SK-N-MC (cell line): Measurements from ENCODE around the gene LSAMP.
A peak's percentile ranks its signal among the peaks of the same experiment; 100 is the strongest.
"Not testable (repeated sequence)": the region's sequence is repeated elsewhere in the genome, so short reads cannot be mapped to it uniquely, and the experiment has no call there.

Experiments used
- DNase-seq: peaks from one replicate; pipeline ENCODE4 v3.0.0-alpha.2; 2011; ENCODE audit warnings: low read depth, low spot score
- H3K27ac ChIP-seq: fragments of 200-600 bp; sonication (generic); 2 replicates; pipeline ENCODE4 v1.5.1; 2016; ENCODE audit warnings: mixed run types
- H3K36me3 ChIP-seq: fragments of 200-600 bp; sonication (generic); 2 replicates; pipeline ENCODE4 v1.6.1; 2017; ENCODE audit warnings: antibody characterized with exemption, low read length, mixed read lengths; ENCODE audit not compliant: insufficient read depth
- H3K4me3 ChIP-seq: fragments of 200-600 bp; sonication (generic); 2 replicates; pipeline ENCODE4 v1.5.1; 2016
- H3K9ac ChIP-seq: fragments of 200-600 bp; sonication (generic); 2 replicates; pipeline ENCODE4 v1.8.0; 2017; ENCODE audit warnings: mixed run types, mixed read lengths; ENCODE audit not compliant: insufficient read length
- H3K9me3 ChIP-seq: fragments of 200-600 bp; sonication (generic); 2 replicates; pipeline ENCODE4 v1.6.1; 2017; ENCODE audit warnings: low read depth, mild to moderate bottlenecking, antibody characterized with exemption, low read length, moderate library complexity, mixed read lengths
- EZH2 ChIP-seq: fragments of 200-600 bp; sonication (generic); IDR thresholded peaks from one replicate; pipeline ENCODE4 v1.6.1; 2017; ENCODE audit warnings: antibody characterized with exemption
- FOXP2 ChIP-seq: optimal IDR thresholded peaks from 2 replicates; pipeline ENCODE3; 2011; ENCODE audit warnings: mild to moderate bottlenecking, moderate library complexity; ENCODE audit not compliant: insufficient read depth; ENCODE audit errors: extremely low read length, control extremely low read depth
- POLR2AphosphoS5 ChIP-seq: IDR thresholded peaks from 2 replicates; pipeline ENCODE4 v1.6.1; 2012; ENCODE audit warnings: mild to moderate bottlenecking, low read depth, low read length, borderline replicate concordance

Gene LSAMP

DNA sequence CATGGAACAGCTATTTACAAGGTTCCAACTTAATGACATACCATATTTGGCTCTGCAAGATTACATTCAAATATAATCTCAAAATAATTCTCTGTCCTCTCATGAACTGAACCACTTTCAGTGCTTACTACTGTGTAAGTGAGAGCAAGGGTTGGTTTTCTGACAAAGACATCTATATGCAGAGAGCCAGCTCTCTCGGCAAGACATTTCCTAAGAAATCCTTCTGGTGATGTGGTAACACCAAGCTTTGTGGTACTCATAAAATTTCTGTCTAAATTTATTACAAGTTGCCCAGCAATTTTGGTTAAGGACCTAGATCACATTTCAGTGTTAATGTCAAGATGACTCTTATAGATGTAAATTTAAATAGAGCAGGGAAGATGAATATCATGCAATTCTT, 637.0 kb downstream of the LSAMP start:
- H3K27ac ChIP-seq, result peak overlapping the region; percentile 81
- DNase-seq, result peak; percentile 42
- H3K4me3 ChIP-seq, result 0 out of 2 replicates have a peak overlapping the region, but pooled peaks have one; percentile 0
- no peaks in the 10 kb centered on the region for H3K36me3 ChIP-seq
- no peaks in the 10 kb centered on the region for H3K9me3 ChIP-seq
- TF ChIP-seq POLR2AphosphoS5 (no peak; the same call in 1 of the 2 replicates), EZH2 (no peak), FOXP2 (no peak)
- H3K9ac ChIP-seq, result no peak overlapping the region

DNA sequence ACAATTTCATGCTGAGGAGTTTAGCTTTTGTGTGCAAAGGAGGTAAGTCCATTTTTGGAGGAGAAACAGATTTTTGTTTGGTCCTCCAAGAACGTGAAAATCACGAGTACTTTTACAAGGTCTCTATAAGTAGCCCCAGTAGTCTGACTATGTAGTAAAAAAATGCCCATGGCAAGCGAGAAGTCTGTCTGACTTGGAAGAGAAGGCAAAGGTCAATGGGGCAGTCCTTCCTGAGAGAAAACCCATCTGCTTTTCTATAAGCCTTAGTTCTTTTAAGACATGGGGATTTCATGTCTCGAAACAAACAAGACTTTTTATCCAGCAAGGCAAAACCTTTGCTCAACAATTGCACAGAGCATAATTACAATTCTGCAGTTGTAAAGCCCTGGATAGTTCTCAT, 638.8 kb downstream of the LSAMP start:
- H3K36me3 ChIP-seq, result no peaks in the 10 kb centered on the region
- DNase-seq, result no peak
- no peak overlapping the region; the same call in 1 of the 2 replicates for H3K27ac ChIP-seq
- H3K9me3 ChIP-seq, result no peaks in the 10 kb centered on the region
- TF ChIP-seq FOXP2, result no peak
- TF ChIP-seq POLR2AphosphoS5, result no peak
- no peak for TF ChIP-seq EZH2
- no peak overlapping the region for H3K9ac ChIP-seq
- no peak overlapping the region for H3K4me3 ChIP-seq

DNA sequence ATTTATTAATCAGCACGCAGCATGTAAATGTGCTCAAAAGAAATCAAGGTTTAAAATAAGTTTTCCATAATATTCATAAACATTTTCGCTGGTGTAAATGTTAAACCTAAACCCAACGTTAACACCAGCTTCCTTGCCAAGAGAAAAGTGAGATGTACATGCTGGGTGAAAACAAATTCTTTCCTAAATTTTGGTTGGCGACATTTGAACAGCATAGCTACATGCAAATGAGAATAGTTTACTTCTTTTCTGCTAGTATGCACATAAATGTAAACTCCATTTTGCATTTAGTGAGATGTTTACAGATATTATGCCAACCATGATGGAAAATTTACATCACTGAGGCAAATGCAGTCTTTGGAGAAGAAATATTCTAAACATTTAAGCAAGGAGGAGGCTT, 639.8 kb downstream of the LSAMP start:
- no peak overlapping the region for H3K9ac ChIP-seq
- no peak for TF ChIP-seq EZH2
- TF ChIP-seq POLR2AphosphoS5, result no peak
- TF ChIP-seq FOXP2, result no peak
- no peak for DNase-seq
- H3K4me3 ChIP-seq, result no peak overlapping the region
- H3K27ac ChIP-seq, result peak overlapping the region; percentile 72; the same call in 1 of the 2 replicates
- no peaks in the 10 kb centered on the region for H3K9me3 ChIP-seq
- no peaks in the 10 kb centered on the region for H3K36me3 ChIP-seq

DNA sequence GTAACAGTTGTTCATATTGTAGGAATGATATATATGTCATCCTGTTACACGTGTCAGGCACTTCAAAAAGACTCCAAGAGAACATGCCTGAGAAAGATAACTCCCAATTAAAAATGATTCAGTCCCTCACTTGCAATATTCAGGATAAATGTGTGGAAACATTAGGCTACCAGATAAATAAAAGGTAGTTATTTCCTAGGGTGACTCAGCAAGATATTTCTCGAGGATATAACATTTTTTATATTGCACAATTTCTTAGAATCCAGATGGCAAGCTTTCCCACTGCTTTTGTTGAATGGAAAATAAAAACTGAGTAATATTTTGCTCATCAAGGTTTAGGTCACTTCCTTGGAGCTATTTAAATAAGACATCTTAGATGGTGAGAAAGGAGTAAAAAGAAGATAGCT, 640.6 kb downstream of the LSAMP start:
- no peaks in the 10 kb centered on the region for H3K36me3 ChIP-seq
- H3K9me3 ChIP-seq, result no peaks in the 10 kb centered on the region
- TF ChIP-seq POLR2AphosphoS5 (no peak), FOXP2 (no peak), EZH2 (no peak)
- H3K4me3 ChIP-seq, result no peak overlapping the region
- no peak overlapping the region for H3K9ac ChIP-seq
- peak overlapping the region; percentile 72; the same call in 1 of the 2 replicates for H3K27ac ChIP-seq
- DNase-seq, result peak; percentile 39

DNA sequence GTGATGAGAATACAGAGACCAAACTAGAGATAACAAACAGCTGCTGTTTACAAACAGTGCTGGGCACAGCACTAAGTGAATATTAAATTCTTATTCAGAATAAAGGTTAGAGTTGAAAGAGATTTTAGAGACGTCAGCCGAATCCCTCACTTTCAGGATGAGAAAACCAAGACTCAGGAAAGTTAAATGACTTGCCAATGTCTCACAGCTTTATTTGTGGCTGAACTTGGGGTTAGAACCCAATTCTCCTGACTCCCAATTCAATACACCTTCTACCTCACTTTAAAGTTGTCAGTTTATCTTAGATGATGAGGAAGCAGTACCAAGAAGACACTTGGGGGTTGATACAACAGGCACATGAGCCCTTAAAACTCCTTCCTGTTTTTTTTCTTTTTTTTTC, 641.1 kb downstream of the LSAMP start:
- Histone ChIP-seq H3K36me3 (no peaks in the 10 kb centered on the region), H3K9me3 (no peaks in the 10 kb centered on the region), H3K27ac (peak overlapping the region; percentile 72; the same call in 1 of the 2 replicates), H3K9ac (no peak overlapping the region), H3K4me3 (no peak overlapping the region)
- DNase-seq, result no peak
- no peak for TF ChIP-seq POLR2AphosphoS5
- no peak for TF ChIP-seq EZH2
- no peak for TF ChIP-seq FOXP2

DNA sequence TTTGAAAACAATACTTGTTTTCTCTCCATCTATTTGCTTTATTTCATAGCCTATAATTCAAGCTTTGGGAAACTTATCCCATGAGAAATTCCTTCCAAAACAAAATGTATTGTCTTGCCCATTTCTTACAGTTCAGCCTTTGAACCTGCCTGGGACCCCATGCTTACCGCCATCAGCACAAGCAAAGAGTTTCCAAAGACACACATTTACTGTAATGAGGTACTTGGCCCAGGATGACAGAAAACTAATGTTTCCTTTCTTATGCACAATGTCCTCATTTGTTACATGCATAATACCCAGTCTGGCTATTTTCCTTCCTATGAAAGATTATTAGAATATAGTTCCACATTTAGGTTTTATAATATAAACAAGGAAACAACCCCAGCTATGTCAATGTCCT, 641.6 kb downstream of the LSAMP start:
- TF ChIP-seq POLR2AphosphoS5 (no peak), FOXP2 (no peak)
- Histone ChIP-seq H3K4me3 (no peak overlapping the region), H3K9ac (no peak overlapping the region), H3K27ac (no peak overlapping the region), H3K36me3 (no peaks in the 10 kb centered on the region), H3K9me3 (no peaks in the 10 kb centered on the region)
- DNase-seq, result no peak

DNA sequence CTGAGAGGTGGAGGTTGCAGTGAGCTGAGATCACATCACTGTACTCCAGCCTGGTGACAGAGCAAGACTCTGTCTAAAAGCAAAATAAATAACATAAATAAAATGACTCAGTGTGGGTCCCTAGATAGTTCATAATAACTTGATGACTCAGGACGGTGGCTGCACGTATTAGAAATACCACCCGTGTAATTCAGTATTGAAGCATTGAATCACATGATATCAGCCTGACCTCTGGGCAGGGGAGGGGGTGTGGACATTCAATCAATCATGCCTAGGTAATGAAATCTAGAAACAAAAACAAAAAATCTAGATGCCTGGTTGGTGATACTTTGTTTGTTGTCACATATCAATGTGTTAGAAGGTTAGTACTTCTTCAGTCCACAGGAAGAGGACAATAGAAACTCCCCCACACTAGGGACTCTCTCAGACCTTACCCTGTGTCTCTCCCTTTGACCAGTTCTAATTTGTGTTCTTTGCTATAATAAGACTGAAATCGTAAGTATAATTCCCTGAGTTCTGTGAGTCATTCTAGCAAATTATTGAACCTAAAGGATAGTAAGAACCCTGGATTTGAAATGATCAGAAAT, 644.7 kb downstream of the LSAMP start:
- Histone ChIP-seq H3K9ac (no peak overlapping the region), H3K36me3 (no peaks in the 10 kb centered on the region), H3K4me3 (no peak overlapping the region), H3K27ac (no peak overlapping the region), H3K9me3 (no peaks in the 10 kb centered on the region)
- DNase-seq, result no peak
- no peak for TF ChIP-seq FOXP2
- no peak for TF ChIP-seq POLR2AphosphoS5
- no peak for TF ChIP-seq EZH2

DNA sequence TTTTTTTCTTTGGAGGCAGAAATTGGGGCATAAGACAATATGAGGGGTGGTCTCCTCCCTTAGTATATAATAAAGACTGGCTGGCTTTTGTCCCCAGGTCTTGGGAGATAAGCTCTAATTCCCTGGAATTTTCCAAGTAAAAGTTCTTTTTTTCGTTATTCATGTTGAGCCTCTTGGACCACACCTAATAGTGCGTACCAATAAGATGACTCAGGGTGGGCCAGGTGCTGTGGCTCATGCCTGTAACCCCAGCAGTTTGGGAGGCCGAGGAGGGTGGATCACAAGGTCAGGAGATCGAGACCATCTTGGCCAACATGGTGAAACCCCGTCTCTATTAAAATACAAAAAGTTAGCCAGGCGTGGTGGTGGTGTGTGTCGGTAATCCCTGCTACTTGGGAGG, 645.2 kb downstream of the LSAMP start:
- not testable (repeated sequence) for H3K9me3 ChIP-seq, H3K27ac ChIP-seq, H3K4me3 ChIP-seq, DNase-seq, H3K9ac ChIP-seq, H3K36me3 ChIP-seq

DNA sequence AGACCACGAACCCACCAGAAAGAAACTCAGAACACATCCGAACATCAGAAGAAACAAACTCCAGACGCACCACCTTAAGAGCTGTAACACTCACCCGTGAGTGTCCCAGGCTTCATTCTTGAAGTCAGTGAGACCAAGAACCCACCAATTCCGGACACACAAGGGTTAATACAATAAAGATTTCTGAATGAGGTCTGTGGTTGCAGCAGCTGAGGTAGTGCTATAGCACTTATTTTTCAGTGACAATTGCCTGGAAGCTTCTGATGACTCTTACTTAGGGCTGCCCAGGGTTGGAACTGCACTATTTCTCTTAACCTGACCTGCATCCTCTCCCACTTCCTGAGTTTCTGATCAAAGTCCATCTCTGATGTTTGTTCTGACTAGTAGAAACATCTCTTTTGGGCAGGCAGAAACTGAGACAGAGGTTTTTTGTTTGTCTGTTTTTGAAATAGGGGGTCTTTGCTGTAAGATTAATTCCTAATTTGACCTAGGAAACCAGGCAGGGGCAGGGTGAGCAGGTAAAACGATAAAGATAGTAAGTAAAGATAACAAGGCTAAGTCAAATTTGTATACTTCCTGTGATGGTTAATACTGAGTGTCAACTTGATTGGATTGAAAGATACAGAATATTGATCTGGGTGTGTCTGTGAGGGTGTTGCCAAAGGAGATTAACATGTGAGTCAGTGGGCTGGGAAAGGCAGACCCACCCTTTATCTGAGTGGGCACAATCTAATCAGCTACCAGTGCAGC, 652.9 kb downstream of the LSAMP start:
- Histone ChIP-seq H3K36me3 (no peaks in the 10 kb centered on the region), H3K9ac (no peak overlapping the region), H3K4me3 (no peak overlapping the region), H3K9me3 (no peaks in the 10 kb centered on the region), H3K27ac (no peak overlapping the region)
- no peak for DNase-seq
- TF ChIP-seq FOXP2 (no peak), POLR2AphosphoS5 (no peak), EZH2 (no peak)

DNA sequence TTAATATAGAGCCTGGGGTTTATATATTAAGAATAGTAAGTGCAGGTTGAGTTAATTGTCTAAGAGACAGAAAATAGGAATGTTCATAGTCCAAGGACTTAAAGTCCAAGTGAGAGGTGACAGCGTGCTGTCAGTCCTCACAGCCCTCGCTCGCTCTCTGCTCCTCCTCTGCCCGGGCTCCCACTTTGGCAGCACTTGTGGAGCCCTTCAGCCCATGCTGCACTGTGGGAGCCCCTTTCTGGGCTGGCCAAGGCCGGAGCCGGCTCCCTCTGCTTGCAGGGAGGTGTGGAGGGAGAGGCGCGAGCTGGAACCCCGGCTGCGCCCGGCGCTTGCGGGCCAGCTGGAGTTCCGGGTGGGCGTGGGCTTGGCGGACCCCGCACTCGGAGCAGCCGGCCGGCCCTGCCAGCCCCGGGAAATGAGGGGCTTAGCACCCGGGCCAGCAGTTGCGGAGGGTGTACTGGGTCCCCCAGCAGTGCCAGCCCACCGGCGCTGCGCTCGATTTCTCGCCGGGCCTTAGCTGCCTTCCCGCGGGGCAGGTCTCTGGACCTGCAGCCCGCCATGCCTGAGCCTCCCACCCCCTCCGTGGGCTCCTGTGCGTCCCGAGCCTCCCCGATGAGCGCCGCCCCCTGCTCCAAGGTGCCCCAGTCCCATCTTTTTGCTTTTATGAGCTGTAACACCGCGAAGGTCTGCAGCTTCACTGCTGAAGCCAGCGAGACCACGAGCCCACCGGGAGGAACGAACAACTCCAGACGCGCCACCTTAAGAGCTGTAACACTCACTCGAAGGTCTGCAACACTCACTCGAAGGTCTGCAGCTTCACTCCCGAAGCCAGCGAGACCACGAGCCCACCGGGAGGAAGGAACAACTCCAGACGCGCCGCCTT, 653.8 kb downstream of the LSAMP start:
- not testable (repeated sequence) for H3K4me3 ChIP-seq, H3K9ac ChIP-seq, DNase-seq, H3K27ac ChIP-seq, H3K9me3 ChIP-seq, H3K36me3 ChIP-seq
